BLaER1 treated with 17β-estradiol and CSF1 and Interleukin-3, amounts not matched to agents 10 nM and 100 nM (cell line): ENCODE results near the gene ZNF549.
"Not testable (repeated sequence)": the region's sequence is repeated elsewhere in the genome, so short reads cannot be mapped to it uniquely, and the experiment has no call there.

Source experiments
- H3K27ac ChIP-seq, 11 experiments: shearing (Covaris generic); formaldehyde crosslinking; 2 replicates each; pipeline ENCODE4 v1.8.1; 2022
- H3K27me3 ChIP-seq, 11 experiments: shearing (Covaris generic); formaldehyde crosslinking; 2 replicates each; pipeline ENCODE4 v1.8.1; 2022
- H3K36me3 ChIP-seq, 11 experiments: shearing (Covaris generic); formaldehyde crosslinking; 2 replicates each; pipeline ENCODE4 v1.8.1; 2022
- H3K4me1 ChIP-seq, 10 experiments: shearing (Covaris generic); formaldehyde crosslinking; 2 replicates each; pipeline ENCODE4 v1.8.1; 2022
- H3K4me2 ChIP-seq, 11 experiments: shearing (Covaris generic); formaldehyde crosslinking; 2 replicates each; pipeline ENCODE4 v1.8.1; 2022
- H3K4me3 ChIP-seq, 10 experiments: shearing (Covaris generic); formaldehyde crosslinking; 2 replicates each; pipeline ENCODE4 v1.8.1; 2022
- H3K9ac ChIP-seq, 11 experiments: shearing (Covaris generic); formaldehyde crosslinking; 2 replicates each; pipeline ENCODE4 v1.8.1; 2022
- H3K9me3 ChIP-seq, 11 experiments: shearing (Covaris generic); formaldehyde crosslinking; replicated peaks in 1 of 11; 2 replicates each; pipeline ENCODE4 v1.8.1; 2022
- H4K20me1 ChIP-seq, 11 experiments: shearing (Covaris generic); formaldehyde crosslinking; 2 replicates each; pipeline ENCODE4 v1.8.1; 2022
- Cebpa-rat ChIP-seq, 11 experiments: shearing (Covaris generic); IDR thresholded peaks; 2 replicates each; pipeline ENCODE4 v1.8.1; 2022

ZNF549 gene

GRCh38 chr19:57527136-57527881 is at the start of gene ZNF549:
ZNF549 (plus strand) TSS chr19:57527356; CDS start chr19:57527574, 218 bp downstream.
- peak within 1 kb of the TSS; percentile 75 to 89 (median 86) for H3K9ac ChIP-seq
- no peaks in the 10 kb centered on the region for H3K27me3 ChIP-seq
- H3K27ac ChIP-seq: peak within 1 kb of the TSS; percentile 62 to 88 (median 79); a peak in 21 of 22 replicates
- H3K9me3 ChIP-seq: peaks cover 24 to 35% (median 26%) of the 10 kb centered on the region in 11 experiments
- H3K4me2 ChIP-seq: peak within 1 kb of the TSS; percentile 88 to 97 (median 94)
- H3K4me3 ChIP-seq: peak within 1 kb of the TSS; percentile 81 to 99 (median 96)
- peaks cover 8 to 15% (median 12%) of the 10 kb centered on the region in 10 experiments for H3K4me1 ChIP-seq
- peaks cover 21 to 29% (median 26%) of the 10 kb centered on the region in 11 experiments for H3K36me3 ChIP-seq
- H4K20me1 ChIP-seq: peaks cover 0 to 12% (median 0%) of the 10 kb centered on the region in 11 experiments; a peak in 4 of 22 replicates
- no peak for TF ChIP-seq Cebpa-rat (IDR thresholded peaks at IDR 0.05)

- H3K9me3 ChIP-seq: peaks cover 0 to 21% (median 5%) of the 10 kb centered on the region in 11 experiments; a peak in 11 of 22 replicates
- peak within 1 kb of the TSS; percentile 78 to 95 (median 89) for H3K4me2 ChIP-seq
- not testable (repeated sequence) for H4K20me1 ChIP-seq, H3K27me3 ChIP-seq
- H3K4me1 ChIP-seq: peaks cover 7 to 12% (median 9%) of the 10 kb centered on the region in 10 experiments
- peak within 1 kb of the TSS; percentile 83 to 94 (median 90) for H3K9ac ChIP-seq
- H3K36me3 ChIP-seq: peaks cover 22 to 30% (median 25%) of the 10 kb centered on the region in 11 experiments
- H3K4me3 ChIP-seq: peak within 1 kb of the TSS; percentile 81 to 99 (median 96)
- H3K27ac ChIP-seq: peak within 1 kb of the TSS; percentile 75 to 87 (median 83)
Observed at GRCh38 chr19:57487477-57488298, 39.5 kb upstream of the ZNF549 start, which contains the start of gene ZNF419. ZNF419 (plus strand) TSS chr19:57487750; CDS start chr19:57487951, 201 bp downstream.

- Histone ChIP-seq H3K9ac (peak overlapping the region; percentile 27 to 93 (median 63); a peak in 16 of 22 replicates), H3K4me1 (peaks cover 7 to 12% (median 9%) of the 10 kb centered on the region in 10 experiments), H3K4me3 (peak overlapping the region; percentile 81 to 99 (median 96)), H3K27ac (peak overlapping the region in 6 of 11 experiments; percentile 0 to 83 (median 30); a peak in 7 of 22 replicates), H3K9me3 (peaks cover 0 to 21% (median 5%) of the 10 kb centered on the region in 11 experiments; a peak in 11 of 22 replicates), H3K36me3 (peaks cover 27 to 36% (median 31%) of the 10 kb centered on the region in 11 experiments), H3K4me2 (peak overlapping the region; percentile 78 to 95 (median 89))
- H4K20me1 ChIP-seq, H3K27me3 ChIP-seq: not testable (repeated sequence)
Observed at GRCh38 chr19:57488299-57488644, 38.9 kb upstream of the ZNF549 start.

- Histone ChIP-seq H3K36me3 (peaks cover 38 to 51% (median 40%) of the 10 kb centered on the region in 11 experiments), H3K9me3 (peaks cover 23 to 45% (median 38%) of the 10 kb centered on the region in 11 experiments), H3K4me1 (peaks cover 8 to 13% (median 11%) of the 10 kb centered on the region in 10 experiments)
- not testable (repeated sequence) for H3K9ac ChIP-seq, H3K4me2 ChIP-seq, H3K27me3 ChIP-seq, H4K20me1 ChIP-seq, H3K27ac ChIP-seq, H3K4me3 ChIP-seq
Observed at GRCh38 chr19:57499332-57499679, 27.9 kb upstream of the ZNF549 start.

- peak within 1 kb of the TSS; percentile 71 to 87 (median 80) for H3K4me3 ChIP-seq
- peaks cover 8 to 13% (median 11%) of the 10 kb centered on the region in 10 experiments for H3K4me1 ChIP-seq
- H3K4me2 ChIP-seq: peak within 1 kb of the TSS; percentile 84 to 97 (median 91)
- peak within 1 kb of the TSS; percentile 86 to 95 (median 92) for H3K9ac ChIP-seq
- peaks cover 23 to 49% (median 42%) of the 10 kb centered on the region in 11 experiments for H3K9me3 ChIP-seq
- peaks cover 38 to 51% (median 41%) of the 10 kb centered on the region in 11 experiments for H3K36me3 ChIP-seq
- not testable (repeated sequence) for H3K27me3 ChIP-seq, H4K20me1 ChIP-seq
- peak within 1 kb of the TSS; percentile 80 to 94 (median 90) for H3K27ac ChIP-seq
Observed at GRCh38 chr19:57499680-57500395, 27.3 kb upstream of the ZNF549 start, which contains the start of gene ZNF773. ZNF773 (plus strand) TSS chr19:57499938; CDS start chr19:57500081, 143 bp downstream.

GRCh38 chr19:57500400-57500799 is 26.8 kb upstream of the ZNF549 start:
- H3K9me3 ChIP-seq: peaks cover 25 to 52% (median 43%) of the 10 kb centered on the region in 11 experiments
- H3K4me2 ChIP-seq: peak overlapping the region; percentile 84 to 97 (median 91)
- H3K27ac ChIP-seq: peak overlapping the region in 10 of 11 experiments; percentile 54 to 92 (median 86); a peak in 19 of 22 replicates
- peaks cover 40 to 51% (median 45%) of the 10 kb centered on the region in 11 experiments for H3K36me3 ChIP-seq
- peak overlapping the region; percentile 86 to 95 (median 92) for H3K9ac ChIP-seq
- H3K4me3 ChIP-seq: peak overlapping the region; percentile 71 to 87 (median 80)
- not testable (repeated sequence) for H4K20me1 ChIP-seq, H3K27me3 ChIP-seq
- H3K4me1 ChIP-seq: peaks cover 8 to 13% (median 11%) of the 10 kb centered on the region in 10 experiments

GRCh38 chr19:57506163-57506562 is 21.0 kb upstream of the ZNF549 start:
- peaks cover 82 to 96% (median 94%) of the 10 kb centered on the region in 11 experiments for H3K9me3 ChIP-seq
- H4K20me1 ChIP-seq: no peaks in the 10 kb centered on the region; a peak in 1 of 22 replicates
- H3K27ac ChIP-seq: no peak overlapping the region
- peaks cover under 1 to 5% (median 4%) of the 10 kb centered on the region in 10 experiments; a peak in 15 of 20 replicates for H3K4me1 ChIP-seq
- H3K36me3 ChIP-seq: peaks cover 91 to 100% (median 96%) of the 10 kb centered on the region in 11 experiments
- H3K4me2 ChIP-seq: no peak overlapping the region
- H3K27me3 ChIP-seq: no peaks in the 10 kb centered on the region
- TF ChIP-seq Cebpa-rat (IDR thresholded peaks at IDR 0.05): no peak
- no peak overlapping the region for H3K9ac ChIP-seq
- H3K4me3 ChIP-seq: no peak overlapping the region

- Histone ChIP-seq H3K9ac (no peak overlapping the region), H3K4me2 (no peak overlapping the region), H3K9me3 (peaks cover 97 to 100% (median 100%) of the 10 kb centered on the region in 11 experiments), H3K27me3 (no peaks in the 10 kb centered on the region), H3K27ac (no peak overlapping the region), H4K20me1 (no peaks in the 10 kb centered on the region), H3K4me3 (no peak overlapping the region), H3K4me1 (peaks cover 0 to 10% (median 6%) of the 10 kb centered on the region in 10 experiments; a peak in 8 of 20 replicates), H3K36me3 (peaks cover 90 to 99% (median 96%) of the 10 kb centered on the region in 11 experiments)
- TF ChIP-seq Cebpa-rat (IDR thresholded peaks at IDR 0.05): no peak
Observed at GRCh38 chr19:57511484-57511883, 15.7 kb upstream of the ZNF549 start.
